Aorta (tissue), 5 donors: ENCODE results near the gene OR2H2. TPM values are rescaled to one million over a fixed set of nuclear protein-coding genes. Genes with fewer than 3 reads are reported as not detected.

Source experiments
- ATAC-seq: fragments of 200-7000 bp; cut with Tn5 transposase; one replicate; pipeline ENCODE4 v1.9.1; 2022; ENCODE audit warnings: moderate library complexity; ENCODE audit not compliant: low FRiP score
- DNase-seq, 2 donors: peaks; one replicate each; pipeline ENCODE4 v3.0.0-alpha.2; 2020
- H3K27ac ChIP-seq, 2 donors: one replicate each; pipeline ENCODE4 v1.5.1; 2013; ENCODE audit warnings: low read length in 2 of 2, mild to moderate bottlenecking in 2 of 2, moderate library complexity in 2 of 2, control low read depth in 1 of 2, inconsistent platforms in 1 of 2, low read depth in 1 of 2
- H3K27me3 ChIP-seq, 2 donors: one replicate each; pipeline ENCODE4 v1.6.1; 2013; ENCODE audit warnings: control low read depth in 1 of 2, low read length in 1 of 2, mild to moderate bottlenecking in 1 of 2, moderate library complexity in 1 of 2; ENCODE audit not compliant: insufficient read depth in 2 of 2, control insufficient read depth in 1 of 2
- H3K36me3 ChIP-seq, 2 donors: one replicate each; pipeline ENCODE4 v1.6.1; 2013; ENCODE audit warnings: control low read depth in 1 of 2, low read length in 1 of 2, mild to moderate bottlenecking in 1 of 2; ENCODE audit not compliant: insufficient read depth in 2 of 2, control insufficient read depth in 1 of 2
- H3K4me1 ChIP-seq, 2 donors: one replicate each; pipeline ENCODE4 v1.6.1; 2013; ENCODE audit warnings: low read length in 2 of 2, control low read depth in 1 of 2, mild to moderate bottlenecking in 1 of 2, moderate library complexity in 1 of 2; ENCODE audit not compliant: insufficient read depth in 2 of 2, control insufficient read depth in 1 of 2
- H3K4me3 ChIP-seq, 2 donors: one replicate each; pipeline ENCODE4 v1.5.1; 2013; ENCODE audit warnings: low read length in 2 of 2, control low read depth in 1 of 2, mild to moderate bottlenecking in 1 of 2
- H3K9me3 ChIP-seq: one replicate; pipeline ENCODE4 v1.6.1; 2013; ENCODE audit warnings: mild to moderate bottlenecking, low read length; ENCODE audit not compliant: control insufficient read depth
- WGBS, 2 donors: extraction: QIAGEN DNeasy Blood & Tissue Kit; methylation state at CpG; one replicate each; pipeline ENCODE4 v1.1.7; 2013; 5-methylcytosine and 5-hydroxymethylcytosine counted together
- intact Hi-C, 2 donors: fragments of 100-400 bp; cut with DNase I; formaldehyde crosslinking; loops; one replicate each; pipeline versions ENCODE4 v1.14.2 to v1.15.0; 2022
- long read RNA-seq, 2 donors: library from polyadenylated mRNA; unstranded; transcript quantifications; one replicate each; pipeline ENCODE4 v2.0.0, GENCODE V29; 2020 to 2021
- polyA plus RNA-seq, 2 donors: library from polyadenylated mRNA; stranded (reverse); fragments of 200-250 nt; gene quantifications; one replicate each; pipeline ENCODE4 v1.2.3, GENCODE V29; 2013
- total RNA-seq, 2 donors: library from RNA; stranded (reverse); fragmentation: NEBNext Ultra II Directional; extraction: Animal tissue kit (Norgen Biotek cat#: 25700); gene quantifications; one replicate each; pipeline ENCODE4 v1.2.1, GENCODE V29; 2021
- donor health status: healthy with polysubstance abuse.
- donor health status: Bipolar disorder and iron deficiency.
- donor health status: DM: no; HTN: no; CAD: no.
- donor health status: DM: no; HTN: no; CAD: no.
- donor health status: DM: yes; HTN: yes; CAD: no.

The OR2H2 gene
- not detected for total RNA-seq
- polyA plus RNA-seq: not detected
- long read RNA-seq, donor 1: 0 reads
- long read RNA-seq, donor 2: 0 reads

DNA sequence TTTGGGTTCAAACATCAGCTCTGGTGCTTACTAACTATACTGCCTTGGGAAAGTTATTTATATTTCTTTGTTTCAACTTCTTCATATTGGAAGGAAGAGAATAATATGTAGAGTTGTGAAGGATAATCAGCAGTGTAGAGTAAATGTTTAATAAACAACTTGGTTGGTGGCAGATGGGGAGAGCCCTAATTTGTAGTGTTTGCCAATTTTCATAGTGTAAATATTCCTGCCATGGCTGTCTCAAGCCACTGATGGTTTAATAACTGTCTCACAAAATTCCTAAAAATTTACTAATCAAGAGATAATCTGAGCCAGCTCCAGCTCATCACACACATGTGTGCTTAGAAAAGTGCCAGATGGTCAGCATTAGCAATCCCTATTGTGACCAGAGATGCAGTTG lies at the start of gene OR2H2:
Gene OR2H2 (plus strand): TSS at position 301 of the 400 bp plus-strand sequence. CDS start 2,824 bp downstream, outside the sequence.
- Histone ChIP-seq H3K9me3 (peaks cover 2% of the 10 kb centered on the region), H3K4me3 (no peak within 1 kb of the TSS), H3K27me3 (no peaks in the 10 kb centered on the region), H3K4me1 (no peaks in the 10 kb centered on the region), H3K27ac (no peak within 1 kb of the TSS), H3K36me3 (no peaks in the 10 kb centered on the region)
- DNase-seq (no peak), ATAC-seq (no peak)
- intact Hi-C loops: loop anchor here in 1 of 2 donors (10.0 kb wide), 1 partner anchor 900 kb away; no protein-coding TSS in a partner anchor

DNA sequence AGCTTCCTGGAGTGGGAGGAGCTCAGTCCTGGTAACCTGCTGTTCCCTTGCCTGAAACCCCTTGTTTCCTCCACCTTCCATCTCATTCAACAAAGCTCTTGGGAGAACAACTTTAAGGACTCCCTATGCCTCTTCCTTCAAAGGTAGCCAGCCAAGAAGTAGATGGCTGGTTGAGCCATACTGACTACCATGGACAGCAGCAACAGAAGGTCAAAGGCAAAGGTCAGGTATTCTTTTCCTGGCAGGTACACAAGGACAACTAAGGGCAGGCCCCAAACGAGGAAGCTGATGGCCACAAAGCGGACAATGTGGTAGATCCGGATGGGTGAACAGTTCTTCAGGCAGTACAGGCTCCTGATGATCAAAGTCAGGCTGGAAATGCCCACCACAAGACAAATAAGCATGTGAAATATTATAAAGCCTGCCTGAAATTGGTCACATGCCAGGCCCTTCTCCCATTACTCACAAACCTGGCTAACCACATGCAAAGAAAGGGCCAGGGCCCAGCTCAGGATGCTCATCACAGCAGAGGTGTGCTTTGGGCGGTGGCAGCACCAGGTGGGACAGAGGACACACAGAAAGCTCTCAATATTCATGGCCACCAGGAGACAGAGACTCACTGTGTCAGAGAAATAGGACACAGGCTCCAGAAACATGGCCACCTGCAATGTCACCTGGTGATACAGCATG lies 47.1 kb upstream of the OR2H2 start:
- intact Hi-C loops: no loop called here

DNA sequence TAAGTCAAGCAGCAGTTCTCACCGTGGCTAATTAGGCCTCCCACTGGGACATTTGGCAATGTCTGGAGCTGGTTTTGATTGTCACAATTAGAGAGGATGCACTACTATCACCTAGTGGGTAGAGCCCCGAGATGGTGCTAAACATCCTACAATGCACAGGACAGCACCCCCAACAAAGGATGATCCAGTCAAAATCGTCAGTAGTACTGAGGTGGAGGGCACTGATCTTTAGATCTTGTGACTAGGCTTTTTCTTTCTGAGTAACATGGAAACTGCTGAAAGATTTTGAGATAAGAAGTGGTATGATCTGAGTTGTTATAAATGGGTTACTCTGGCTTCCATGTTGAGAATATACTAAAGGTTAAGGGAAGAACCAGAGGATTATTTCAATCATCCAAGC lies 37.3 kb upstream of the OR2H2 start:
- Histone ChIP-seq H3K4me1 (no peaks in the 10 kb centered on the region), H3K27ac (no peak overlapping the region), H3K36me3 (no peaks in the 10 kb centered on the region), H3K27me3 (no peaks in the 10 kb centered on the region), H3K9me3 (peaks cover 2% of the 10 kb centered on the region), H3K4me3 (no peak overlapping the region)
- intact Hi-C loops: no loop called here
- DNase-seq (no peak), ATAC-seq (no peak)
- 22 to 30% methylated on average over 3 of the region's 3 CpGs for WGBS, 2 donors

More for the DNA sequence above, 47.1 kb upstream of the OR2H2 start:
- H3K27ac ChIP-seq: no peak overlapping the region
- DNase-seq: no peak
- no peaks in the 10 kb centered on the region for H3K4me1 ChIP-seq
- H3K4me3 ChIP-seq: no peak overlapping the region
- H3K36me3 ChIP-seq: no peaks in the 10 kb centered on the region
- H3K9me3 ChIP-seq: no peaks in the 10 kb centered on the region
- WGBS, 2 donors: 76 to 79% methylated on average over 4 of the region's 4 CpGs
- no peak for ATAC-seq
- no peaks in the 10 kb centered on the region for H3K27me3 ChIP-seq

DNA sequence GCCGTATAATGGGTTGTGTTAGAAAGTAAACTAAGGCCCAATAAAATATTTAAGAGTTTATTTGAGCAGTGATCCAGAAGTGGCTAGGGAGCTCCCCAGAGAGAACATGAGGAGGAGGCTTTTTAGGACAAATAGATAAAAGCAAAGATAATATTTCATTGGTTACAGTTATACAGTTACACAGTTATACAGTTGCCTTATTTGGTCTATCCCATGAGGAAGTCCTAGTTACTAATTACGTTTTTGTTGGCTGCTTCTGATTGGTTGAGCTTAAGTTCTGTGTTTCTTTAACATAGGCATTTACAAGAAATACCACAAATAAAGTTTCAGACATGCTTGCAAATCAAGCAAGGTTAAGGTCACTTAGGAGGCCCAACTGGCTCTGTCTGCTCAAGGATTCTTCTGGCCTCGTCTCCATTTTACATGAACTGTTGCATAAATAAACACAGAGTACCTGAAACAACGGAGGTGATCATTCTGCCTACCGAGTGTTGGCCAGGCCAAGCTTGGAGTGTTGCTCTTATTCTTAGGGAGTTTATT lies 32.3 kb upstream of the OR2H2 start:
- no peaks in the 10 kb centered on the region for H3K9me3 ChIP-seq
- WGBS, 2 donors: 22 to 25% methylated on average over 5 of the region's 5 CpGs
- no peak overlapping the region for H3K27ac ChIP-seq
- H3K4me3 ChIP-seq: no peak overlapping the region
- no peaks in the 10 kb centered on the region for H3K27me3 ChIP-seq
- no peaks in the 10 kb centered on the region for H3K4me1 ChIP-seq
- DNase-seq (no peak), ATAC-seq (no peak)
- no peaks in the 10 kb centered on the region for H3K36me3 ChIP-seq
- intact Hi-C loops: no loop called here

DNA sequence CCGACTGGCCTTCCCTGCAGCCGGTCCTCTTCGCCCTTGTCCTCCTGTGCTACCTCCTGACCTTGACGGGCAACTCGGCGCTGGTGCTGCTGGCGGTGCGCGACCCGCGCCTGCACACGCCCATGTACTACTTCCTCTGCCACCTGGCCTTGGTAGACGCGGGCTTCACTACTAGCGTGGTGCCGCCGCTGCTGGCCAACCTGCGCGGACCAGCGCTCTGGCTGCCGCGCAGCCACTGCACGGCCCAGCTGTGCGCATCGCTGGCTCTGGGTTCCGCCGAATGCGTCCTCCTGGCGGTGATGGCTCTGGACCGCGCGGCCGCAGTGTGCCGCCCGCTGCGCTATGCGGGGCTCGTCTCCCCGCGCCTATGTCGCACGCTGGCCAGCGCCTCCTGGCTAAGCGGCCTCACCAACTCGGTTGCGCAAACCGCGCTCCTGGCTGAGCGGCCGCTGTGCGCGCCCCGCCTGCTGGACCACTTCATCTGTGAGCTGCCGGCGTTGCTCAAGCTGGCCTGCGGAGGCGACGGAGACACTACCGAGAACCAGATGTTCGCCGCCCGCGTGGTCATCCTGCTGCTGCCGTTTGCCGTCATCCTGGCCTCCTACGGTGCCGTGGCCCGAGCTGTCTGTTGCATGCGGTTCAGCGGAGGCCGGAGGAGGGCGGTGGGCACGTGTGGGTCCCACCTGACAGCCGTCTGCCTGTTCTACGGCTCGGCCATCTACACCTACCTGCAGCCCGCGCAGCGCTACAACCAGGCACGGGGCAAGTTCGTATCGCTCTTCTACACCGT lies 31.5 kb upstream of the OR2H2 start:
- no peak overlapping the region for H3K4me3 ChIP-seq
- no peaks in the 10 kb centered on the region for H3K36me3 ChIP-seq
- peak; percentile 82 for ATAC-seq
- intact Hi-C loops: no loop called here
- H3K9me3 ChIP-seq: no peaks in the 10 kb centered on the region
- H3K4me1 ChIP-seq: no peaks in the 10 kb centered on the region
- no peaks in the 10 kb centered on the region for H3K27me3 ChIP-seq
- 1% methylated on average over 83 of the region's 83 CpGs for WGBS, 2 donors
- no peak overlapping the region for H3K27ac ChIP-seq
- DNase-seq: peak; percentile 63 to 89

DNA sequence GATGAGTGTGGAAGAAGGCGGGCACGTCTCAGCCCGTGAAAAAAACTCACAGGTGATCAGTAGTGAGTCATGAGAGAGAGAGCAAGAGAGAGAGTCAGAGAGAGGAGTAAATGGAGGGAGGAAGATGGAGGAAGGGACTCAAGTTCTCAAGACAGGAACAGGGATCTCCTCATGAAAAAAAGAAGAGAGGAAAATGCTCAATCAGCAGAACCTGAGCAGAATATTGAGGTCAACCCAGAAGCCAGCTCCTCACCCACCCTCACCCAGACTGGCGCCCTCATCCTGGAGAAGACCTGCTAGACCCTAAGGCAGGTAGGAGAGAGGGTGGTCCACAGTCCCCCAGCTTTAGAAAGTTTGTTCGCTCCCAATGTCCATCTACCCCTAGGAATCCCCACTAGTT lies 30.2 kb upstream of the OR2H2 start:
- Histone ChIP-seq H3K9me3 (no peaks in the 10 kb centered on the region), H3K4me1 (no peaks in the 10 kb centered on the region), H3K4me3 (no peak overlapping the region), H3K27ac (no peak overlapping the region), H3K36me3 (no peaks in the 10 kb centered on the region), H3K27me3 (no peaks in the 10 kb centered on the region)
- ATAC-seq (no peak), DNase-seq (no peak)
- WGBS, 2 donors: 85 to 86% methylated on average over 5 of the region's 5 CpGs
- intact Hi-C loops: no loop called here

DNA sequence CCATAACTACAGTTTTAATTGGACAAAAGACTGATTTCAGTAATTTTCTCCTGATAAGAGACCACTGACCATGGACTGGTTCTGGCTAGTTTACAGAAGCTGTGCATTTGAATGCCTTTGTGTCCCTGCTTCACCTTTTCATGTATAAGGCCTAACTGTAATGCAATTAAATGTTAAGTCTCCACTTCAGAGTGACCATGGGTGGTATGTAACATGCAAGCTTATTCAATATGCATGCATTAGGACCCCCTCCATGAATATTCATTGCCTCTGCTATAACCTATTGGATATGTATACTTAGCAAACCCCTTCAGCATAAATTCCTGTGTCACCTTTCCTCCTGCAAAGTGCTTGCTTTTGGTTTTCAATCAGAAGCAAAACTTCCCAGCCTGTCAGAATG lies 27.6 kb upstream of the OR2H2 start:
- no peaks in the 10 kb centered on the region for H3K36me3 ChIP-seq
- DNase-seq (no peak), ATAC-seq (no peak)
- no peaks in the 10 kb centered on the region for H3K9me3 ChIP-seq
- H3K4me3 ChIP-seq: no peak overlapping the region
- H3K27ac ChIP-seq: no peak overlapping the region
- intact Hi-C loops: no loop called here
- H3K4me1 ChIP-seq: no peaks in the 10 kb centered on the region
- H3K27me3 ChIP-seq: no peaks in the 10 kb centered on the region

DNA sequence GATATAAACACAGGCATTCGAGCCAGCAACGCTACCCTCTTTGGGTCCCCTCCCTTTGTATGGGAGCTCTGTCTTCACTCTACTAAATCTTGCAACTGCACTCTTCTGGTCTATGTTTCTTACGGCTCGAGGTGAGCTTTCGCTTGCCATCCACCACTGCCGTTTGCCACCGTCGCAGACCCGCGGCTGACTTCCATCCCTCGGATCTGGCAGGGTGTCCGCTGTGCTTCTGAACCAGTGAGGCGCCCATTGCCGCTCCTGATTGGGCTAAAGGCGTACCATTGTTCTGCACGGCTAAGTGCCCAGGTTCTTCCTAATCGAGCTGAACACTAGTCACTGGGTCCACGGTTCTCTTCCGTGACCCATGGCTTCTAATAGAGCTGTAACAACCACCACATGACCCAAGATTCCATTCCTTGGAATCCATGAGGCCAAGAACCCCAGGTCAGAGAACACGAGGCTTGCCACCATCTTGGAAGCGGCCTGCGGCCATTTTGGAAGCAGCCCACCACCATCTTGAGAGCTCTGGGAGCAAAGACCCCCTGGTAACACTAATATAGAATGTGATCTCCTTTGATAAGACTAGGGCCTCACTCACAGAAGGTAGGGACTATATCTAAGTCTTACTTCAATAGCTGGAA lies 26.4 kb upstream of the OR2H2 start:
- 86 to 92% methylated on average over 22 of the region's 22 CpGs for WGBS, 2 donors
- no peaks in the 10 kb centered on the region for H3K4me1 ChIP-seq
- H3K36me3 ChIP-seq: no peaks in the 10 kb centered on the region
- intact Hi-C loops: no loop called here
- ATAC-seq: no peak
- H3K9me3 ChIP-seq: no peaks in the 10 kb centered on the region
- H3K27ac ChIP-seq: no peak overlapping the region
- no peak for DNase-seq
- no peaks in the 10 kb centered on the region for H3K27me3 ChIP-seq
- no peak overlapping the region for H3K4me3 ChIP-seq
